ENCODE measurements around the gene TSPAN3.

TSPAN3 gene

GRCh38 chr15:77002436-77002835, 68.5 kb downstream of the TSPAN3 start:
- no peak for DNase-seq

DNA sequence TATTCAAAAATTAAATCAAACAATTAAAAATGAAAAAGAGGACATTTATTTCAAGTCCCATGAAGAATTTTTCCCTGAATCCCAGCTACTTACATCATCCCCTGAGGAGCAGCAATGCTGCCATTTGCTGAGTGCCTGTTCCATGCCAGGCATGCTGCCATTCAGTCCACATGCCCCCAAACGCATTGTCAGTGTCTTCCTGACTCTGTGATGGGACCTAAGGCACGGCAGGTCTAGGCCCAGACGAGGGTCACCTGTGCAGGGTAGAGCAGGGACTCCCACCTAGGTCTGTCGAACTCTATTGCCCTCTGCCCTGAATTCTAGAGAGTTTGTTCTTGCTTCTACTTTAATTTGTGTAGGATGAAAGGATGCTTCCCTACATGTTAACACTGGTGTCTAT, 68.9 kb downstream of the TSPAN3 start:
- no peak for DNase-seq

DNA sequence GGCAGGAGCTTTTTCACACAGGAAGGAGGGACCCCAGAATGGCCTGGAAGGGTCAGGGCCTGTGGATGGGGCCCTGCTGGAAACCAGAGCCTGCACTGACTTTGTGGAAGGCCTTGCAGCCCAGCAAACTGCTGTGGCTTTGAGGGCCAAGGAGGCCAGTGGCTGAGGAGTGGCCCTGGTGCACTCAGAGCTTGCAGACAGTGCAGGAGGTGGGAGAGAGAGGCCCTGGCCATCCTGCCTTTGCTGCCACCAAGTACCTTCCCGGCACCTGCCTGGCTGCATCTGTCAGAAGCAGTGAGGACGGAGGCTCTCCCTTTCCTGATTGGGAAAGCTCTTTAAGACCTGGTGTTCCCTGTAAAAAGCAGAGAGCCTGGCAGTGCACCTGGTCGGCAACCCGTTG, 69.6 kb downstream of the TSPAN3 start:
- DNase-seq, result no peak

GRCh38 chr15:76999996-77000395, 70.9 kb downstream of the TSPAN3 start:
- no peak for DNase-seq

DNA sequence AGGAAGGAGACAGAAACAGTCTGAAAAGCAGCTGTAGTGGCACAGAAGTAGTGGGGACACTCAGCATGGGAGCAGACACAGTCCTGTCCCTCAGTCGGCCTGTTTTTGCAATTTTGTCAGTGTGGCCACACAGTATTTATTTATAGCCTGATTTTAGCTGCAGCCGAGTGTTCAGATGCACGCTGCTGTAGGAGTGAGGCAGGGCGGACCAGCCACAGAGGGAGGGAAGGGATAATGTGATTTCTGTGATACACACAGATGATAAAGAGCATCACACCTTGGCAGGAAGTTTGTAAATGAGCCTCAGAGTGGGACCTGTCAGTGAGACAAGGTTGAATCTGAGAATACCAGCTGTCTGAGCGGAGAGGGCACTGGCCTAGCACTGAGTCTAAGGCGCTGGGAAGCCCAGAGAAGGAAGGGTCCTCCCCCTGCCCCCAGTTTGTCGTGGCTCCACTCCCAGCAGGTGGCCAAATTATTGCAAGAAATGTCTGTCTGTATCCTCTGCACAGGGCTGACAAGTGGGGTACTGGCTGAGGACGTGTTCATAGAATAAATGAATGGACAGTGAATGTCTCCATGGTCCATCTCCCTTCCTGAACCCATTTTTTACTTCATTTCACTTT, 72.1 kb downstream of the TSPAN3 start:
- DNase-seq, result no peak

DNA sequence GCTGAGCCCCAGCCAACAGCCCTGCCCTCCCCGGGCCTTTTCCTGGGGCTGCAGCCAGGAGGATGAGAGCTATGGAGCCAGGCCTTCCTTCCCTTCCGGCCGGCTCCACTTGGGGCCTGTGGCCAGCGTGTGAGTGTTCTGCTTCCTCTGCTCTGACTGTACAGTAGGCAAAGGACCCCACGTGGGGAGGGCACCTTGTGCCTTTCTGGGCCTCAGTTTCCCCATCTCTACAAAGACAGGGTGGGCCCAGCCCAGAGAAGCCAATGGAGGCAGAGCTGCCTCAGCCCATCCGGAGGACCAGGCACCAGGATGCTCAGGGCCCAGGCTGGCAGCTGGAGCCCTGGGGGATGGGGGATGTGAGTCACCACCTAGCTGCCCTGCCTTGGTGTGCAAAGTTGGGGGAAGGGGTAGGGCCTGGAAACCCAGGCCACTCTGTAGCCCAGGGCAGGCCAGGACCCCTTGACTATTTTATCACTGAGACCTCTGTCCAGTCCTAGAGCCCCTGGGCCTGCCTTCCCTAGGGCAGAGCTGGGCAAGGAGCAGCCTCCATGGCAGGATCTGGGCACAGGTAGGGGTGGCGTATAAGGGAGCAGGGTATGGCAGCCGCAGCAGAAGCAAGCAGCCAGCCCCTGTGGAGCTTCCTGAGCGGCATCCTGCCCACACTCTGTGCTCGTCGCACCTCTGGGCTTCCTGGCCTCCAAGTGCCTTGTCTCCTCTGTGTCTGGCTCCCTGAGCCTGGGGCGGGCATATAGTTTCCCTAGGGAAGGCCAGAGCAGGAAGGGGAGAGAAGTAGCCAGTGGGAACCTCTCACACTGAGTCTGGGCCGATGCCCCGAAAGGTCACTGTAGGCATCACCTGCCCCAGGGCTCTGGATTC, 74.1 kb downstream of the TSPAN3 start:
- peak; percentile 82 for DNase-seq

GRCh38 chr15:76996076-76996525, 74.8 kb downstream of the TSPAN3 start:
- DNase-seq, result no peak

DNA sequence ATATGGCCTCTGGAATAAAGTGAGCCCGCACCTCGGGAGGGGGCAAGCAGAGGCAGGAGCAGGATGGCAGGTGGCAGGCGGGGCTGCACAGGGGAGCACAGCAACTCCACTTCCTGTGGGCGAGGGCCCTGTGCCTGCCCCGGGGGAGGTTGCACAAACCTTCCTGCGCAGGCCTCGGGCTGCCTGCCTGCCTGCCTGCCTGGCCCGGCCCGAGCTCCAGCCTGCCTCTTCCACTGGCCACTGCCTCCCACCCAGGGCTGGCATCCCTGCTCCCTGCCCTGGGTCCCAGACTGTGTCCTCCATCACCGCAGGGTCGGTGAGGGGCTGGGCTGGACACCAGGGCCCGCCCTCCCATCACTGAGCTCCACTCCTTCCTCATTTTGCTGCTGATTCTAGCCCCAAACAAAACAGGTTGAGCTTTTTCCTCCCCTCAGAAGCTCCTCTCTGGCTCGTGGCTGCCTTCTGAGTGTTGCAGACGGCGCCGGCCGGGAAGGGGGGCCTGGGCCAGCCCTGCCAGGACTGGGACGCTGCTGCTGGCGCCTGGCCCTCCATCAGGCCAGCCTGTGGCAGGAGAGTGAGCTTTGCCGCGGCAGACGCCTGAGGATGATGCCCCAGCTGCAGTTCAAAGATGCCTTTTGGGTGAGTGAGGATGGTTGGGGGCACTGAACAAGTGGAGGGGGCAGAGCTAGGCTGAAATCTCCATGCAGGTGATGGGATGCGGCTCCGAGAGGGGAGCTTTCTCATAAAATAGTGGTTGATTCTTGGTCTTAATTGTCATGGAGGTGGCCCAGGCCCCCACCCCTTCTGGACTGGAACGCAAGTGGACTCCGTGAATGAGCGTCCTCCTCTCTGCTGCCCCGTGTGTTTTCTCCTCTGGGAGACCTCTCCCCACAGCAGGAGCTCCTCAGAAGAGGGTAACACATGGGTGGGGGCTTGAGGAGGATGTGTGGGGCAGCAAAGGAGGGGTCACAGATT, 75.7 kb downstream of the TSPAN3 start, which contains the start of gene PSTPIP1:
TSS of gene PSTPIP1 (plus strand) at position 156 of the 975 bp plus-strand sequence. CDS start at position 604, 448 bp downstream.
- DNase-seq, result peak; percentile 88

- DNase-seq, result no peak
These were observed 76.4 kb downstream of the TSPAN3 start for GRCh38 chr15:76994496-76994895.

GRCh38 chr15:76994001-76994400, 76.9 kb downstream of the TSPAN3 start:
- peak; percentile 82 for DNase-seq

- DNase-seq, result peak; percentile 55
These were observed 77.7 kb downstream of the TSPAN3 start for GRCh38 chr15:76993114-76993725.

- peak; percentile 54 for DNase-seq
These were observed 78.9 kb downstream of the TSPAN3 start for GRCh38 chr15:76991741-76992645.
